CD14-positive monocyte (primary cell): ENCODE measurements around the gene CENPF. TPM values are rescaled to one million over a fixed set of nuclear protein-coding genes. Genes with fewer than 3 reads are reported as not detected.
A peak's percentile ranks its signal among the peaks of the same experiment; 100 is the strongest.

Source experiments
- DNase-seq, 3 donors: peaks; one replicate each; pipeline ENCODE4 v3.0.0-alpha.2; 2011 to 2022
- H2AFZ ChIP-seq: 2 replicates; pipeline ENCODE4 v1.6.0; 2012; ENCODE audit warnings: mild to moderate bottlenecking, low read depth, low read length, inconsistent platforms; ENCODE audit not compliant: insufficient read depth, poor library complexity, severe bottlenecking
- H3K27ac ChIP-seq, 2 donors: 1 replicate in 1 of 2; 2 replicates in 1 of 2; pipeline ENCODE4 v1.5.1; 2012 to 2013; ENCODE audit warnings: low read length in 2 of 2, control low read depth in 1 of 2, inconsistent platforms in 1 of 2, low read depth in 1 of 2, mild to moderate bottlenecking in 1 of 2
- H3K27me3 ChIP-seq, 2 donors: one replicate each; pipeline versions ENCODE4 v1.6.0 to v1.6.1; 2011 to 2013; ENCODE audit warnings: low read length in 2 of 2; ENCODE audit not compliant: control insufficient read depth in 2 of 2, insufficient read depth in 2 of 2
- H3K36me3 ChIP-seq, 2 donors: replicated peaks in 1 of 2; 1 replicate in 1 of 2; 2 replicates in 1 of 2; pipeline versions ENCODE4 v1.5.1 to v1.6.1; 2012 to 2013; ENCODE audit warnings: low read length in 2 of 2, control low read depth in 1 of 2, inconsistent platforms in 1 of 2, mild to moderate bottlenecking in 1 of 2; ENCODE audit not compliant: insufficient read depth in 2 of 2, control insufficient read depth in 1 of 2
- H3K4me1 ChIP-seq, 2 donors: 1 replicate in 1 of 2; 2 replicates in 1 of 2; pipeline versions ENCODE4 v1.5.1 to v1.6.1; 2012 to 2013; ENCODE audit warnings: low read length in 2 of 2, control low read depth in 1 of 2, inconsistent platforms in 1 of 2, mild to moderate bottlenecking in 1 of 2, moderate library complexity in 1 of 2; ENCODE audit not compliant: insufficient read depth in 2 of 2, control insufficient read depth in 1 of 2
- H3K4me2 ChIP-seq: replicated peaks from 2 replicates; pipeline ENCODE3; 2012; ENCODE audit warnings: low read length, moderate library complexity, mild to moderate bottlenecking; ENCODE audit not compliant: poor library complexity, severe bottlenecking; ENCODE audit errors: extremely low read depth
- H3K4me3 ChIP-seq, 3 experiments: fragments of 200-600 bp in 1 of 3; sonication (generic) in 1 of 3; replicated peaks in 1 of 3; 1 replicate in 2 of 3; 2 replicates in 1 of 3; pipeline ENCODE4 v1.5.1; 2011 to 2013; ENCODE audit warnings: low read length in 3 of 3, mild to moderate bottlenecking in 3 of 3, control low read depth in 2 of 3, low read depth in 2 of 3, inconsistent platforms in 1 of 3, moderate library complexity in 1 of 3
- H3K79me2 ChIP-seq: 2 replicates; pipeline ENCODE4 v1.6.0; 2012; ENCODE audit warnings: mild to moderate bottlenecking, control low read depth, inconsistent platforms, low read length, moderate library complexity; ENCODE audit not compliant: insufficient read depth
- H3K9ac ChIP-seq: 2 replicates; pipeline ENCODE4 v1.6.0; 2017; ENCODE audit warnings: low read length, mild to moderate bottlenecking; ENCODE audit not compliant: insufficient read depth, poor library complexity, severe bottlenecking
- H3K9me3 ChIP-seq, 2 donors: replicated peaks in 1 of 2; 1 replicate in 1 of 2; 2 replicates in 1 of 2; pipeline versions ENCODE4 v1.5.1 to v1.6.1; 2012 to 2013; ENCODE audit warnings: low read length in 2 of 2, control low read depth in 1 of 2; ENCODE audit not compliant: control insufficient read depth in 1 of 2, insufficient read depth in 1 of 2
- H4K20me1 ChIP-seq: 2 replicates; pipeline ENCODE4 v1.6.0; 2012; ENCODE audit warnings: mild to moderate bottlenecking, low read length, control low read depth, moderate library complexity; ENCODE audit not compliant: insufficient read depth
- H3K27ac Mint-ChIP-seq, 7 donors: one replicate each; pipeline ENCODE4 v1.8.0; 2020; ENCODE audit warnings: mild to moderate bottlenecking in 7 of 7, mixed read lengths in 7 of 7, moderate library complexity in 6 of 7, inconsistent platforms in 2 of 7
- H3K27me3 Mint-ChIP-seq, 3 donors: one replicate each; pipeline ENCODE4 v1.8.0; 2021 to 2022; ENCODE audit warnings: low read depth in 3 of 3, mild to moderate bottlenecking in 3 of 3, mixed read lengths in 3 of 3, moderate library complexity in 3 of 3, inconsistent platforms in 1 of 3
- H3K36me3 Mint-ChIP-seq, 2 donors: one replicate each; pipeline ENCODE4 v1.8.0; 2020; ENCODE audit warnings: mixed read lengths in 2 of 2, inconsistent platforms in 1 of 2, mild to moderate bottlenecking in 1 of 2
- H3K4me1 Mint-ChIP-seq: one replicate; pipeline ENCODE4 v1.8.0; 2020; ENCODE audit warnings: mild to moderate bottlenecking, mixed read lengths
- H3K4me3 Mint-ChIP-seq, 2 donors: one replicate each; pipeline ENCODE4 v1.8.0; 2020; ENCODE audit warnings: mild to moderate bottlenecking in 2 of 2, mixed read lengths in 2 of 2, moderate library complexity in 1 of 2
- H3K9me3 Mint-ChIP-seq, 7 donors: one replicate each; pipeline ENCODE4 v1.8.0; 2020 to 2022; ENCODE audit warnings: mixed read lengths in 7 of 7, mild to moderate bottlenecking in 6 of 7, moderate library complexity in 6 of 7, inconsistent platforms in 2 of 7
- CTCF ChIP-seq: fragments of 200-600 bp; IDR thresholded peaks from one replicate; pipeline ENCODE4 v1.8.0; 2022; ENCODE audit warnings: antibody characterized with exemption, mild to moderate bottlenecking
- WGBS: methylation state at CpG from one replicate; pipeline ENCODE4 v1.1.5; 2013; ENCODE audit warnings: missing lambda C conversion rate; ENCODE audit not compliant: insufficient coverage; 5-methylcytosine and 5-hydroxymethylcytosine counted together
- intact Hi-C, 2 donors: fragments of 100-400 bp; cut with micrococcal nuclease; formaldehyde crosslinking; loops; one replicate each; pipeline versions ENCODE4 v1.15.0 to v1.15.1; 2023
- polyA plus RNA-seq, 3 donors: library from polyadenylated mRNA; depleted of rRNA in 1 of 3; unstranded in 2 of 3; stranded (reverse) in 1 of 3; fragments of 300-500 nt in 2 of 3; fragments of >200 nt in 1 of 3; fragmentation: Illumina TruSeq in 2 of 3; gene quantifications; 1 replicate in 2 of 3; 2 replicates in 1 of 3; pipeline ENCODE4 v1.2.3, GENCODE V29; 2012 to 2021

CENPF gene
- polyA plus RNA-seq, 3 donors: 0.01 to 0.29 TPM; not detected in 1

DNA sequence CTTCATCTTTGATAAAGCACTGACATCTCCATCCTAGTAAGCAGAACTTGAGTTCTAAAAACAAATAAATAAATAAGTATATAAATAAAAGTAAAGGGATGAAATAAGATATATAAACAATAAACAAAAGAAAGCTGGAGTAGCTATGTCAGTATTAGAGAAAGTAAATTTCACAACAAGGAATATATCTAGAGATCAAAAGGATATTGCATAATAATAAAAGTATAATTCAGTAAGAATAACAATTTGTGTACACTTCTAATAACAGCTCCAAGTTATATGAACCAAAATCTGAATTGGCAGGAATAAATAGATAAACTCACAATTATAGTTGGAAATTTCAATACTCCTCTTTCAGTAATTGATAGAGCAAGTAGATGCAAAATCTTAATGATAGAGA, 9.8 kb upstream of the CENPF start:
- Mint-ChIP-seq H3K27me3 (peaks cover 2 to 15% (median 11%) of the 10 kb centered on the region in 3 donors), H3K27ac (no peak overlapping the region), H3K9me3 (no peaks in the 10 kb centered on the region), H3K4me1 (peaks cover 2% of the 10 kb centered on the region), H3K4me3 (no peak overlapping the region), H3K36me3 (no peaks in the 10 kb centered on the region)
- Histone ChIP-seq H4K20me1 (no peaks in the 10 kb centered on the region), H3K79me2 (no peaks in the 10 kb centered on the region), H3K9ac (no peak overlapping the region), H3K36me3 (no peaks in the 10 kb centered on the region), H3K4me2 (no peak overlapping the region), H3K9me3 (no peaks in the 10 kb centered on the region), H3K27me3 (no peaks in the 10 kb centered on the region), H3K27ac (no peak overlapping the region), H3K4me3 (no peak overlapping the region), H2AFZ (no peak overlapping the region), H3K4me1 (no peaks in the 10 kb centered on the region)
- no peak for TF ChIP-seq CTCF
- intact Hi-C loops: no loop called here
- no peak for DNase-seq

GRCh38 chr1:214603819-214604252, 841 bp downstream of the CENPF start:
- Histone ChIP-seq H3K9ac (peak overlapping the region; percentile 57), H3K27me3 (no peaks in the 10 kb centered on the region), H3K4me1 (peaks cover 17 to 22% of the 10 kb centered on the region in 2 donors), H3K4me3 (peak overlapping the region; percentile 66 to 95 (median 78)), H2AFZ (peak overlapping the region; percentile 96), H3K9me3 (peaks cover 0 to 10% of the 10 kb centered on the region in 2 donors), H4K20me1 (no peaks in the 10 kb centered on the region), H3K27ac (no peak overlapping the region), H3K36me3 (no peaks in the 10 kb centered on the region), H3K4me2 (peak overlapping the region; percentile 100), H3K79me2 (peaks cover 57% of the 10 kb centered on the region)
- Mint-ChIP-seq H3K4me1 (peaks cover 21% of the 10 kb centered on the region), H3K27ac (peak overlapping the region in 5 of 7 donors; percentile 40 to 89 (median 74)), H3K9me3 (peaks cover 0 to 7% (median under 1%) of the 10 kb centered on the region in 7 donors), H3K36me3 (peaks cover 3 to 24% of the 10 kb centered on the region in 2 donors), H3K27me3 (peaks cover 0 to 1% (median 1%) of the 10 kb centered on the region in 3 donors), H3K4me3 (peak overlapping the region; percentile 94 to 96)
- no peak for TF ChIP-seq CTCF
- intact Hi-C loops: no loop called here
- DNase-seq: no peak
- WGBS: 9% methylated on average over 7 of the region's 11 CpGs
